ENCODE measurements around the gene GIN1.
"Not testable (repeated sequence)": the region's sequence is repeated elsewhere in the genome, so short reads cannot be mapped to it uniquely, and the experiment has no call there.

Gene GIN1

GRCh38 chr5:103073500-103073899 lies 46.4 kb downstream of the GIN1 start:
- H3K4me3 ChIP-seq (ENCODE audit: low read length); H3K9ac ChIP-seq (ENCODE audit: low read depth, low read length); H3K27me3 ChIP-seq (ENCODE audit: insufficient read depth, low read length); H3K27ac ChIP-seq (ENCODE audit: low read length); H3K4me1 ChIP-seq (ENCODE audit: insufficient read depth, low read length); H3K36me3 ChIP-seq (ENCODE audit: insufficient read depth, low read depth, low read length): not testable (repeated sequence)
- peaks cover 42% of the 10 kb centered on the region for H3K9me3 ChIP-seq (ENCODE audit: insufficient read depth, low read depth, low read length)

- Histone ChIP-seq H3K27ac (ENCODE audit: low read length) (no peak overlapping the region), H3K36me3 (ENCODE audit: insufficient read depth, low read depth, low read length) (no peaks in the 10 kb centered on the region), H3K9me3 (ENCODE audit: insufficient read depth, low read depth, low read length) (no peaks in the 10 kb centered on the region), H3K4me3 (ENCODE audit: low read length) (no peak overlapping the region), H3K9ac (ENCODE audit: low read depth, low read length) (no peak overlapping the region), H3K27me3 (ENCODE audit: insufficient read depth, low read length) (no peaks in the 10 kb centered on the region), H3K4me1 (ENCODE audit: insufficient read depth, low read length) (no peaks in the 10 kb centered on the region)
Measured at GRCh38 chr5:103066326-103066725, 53.6 kb downstream of the GIN1 start.

GRCh38 chr5:103060424-103060954 lies 59.4 kb downstream of the GIN1 start:
- no peaks in the 10 kb centered on the region for H3K27me3 ChIP-seq (ENCODE audit: insufficient read depth, low read length)
- H3K27ac ChIP-seq (ENCODE audit: low read length) = no peak overlapping the region

GRCh38 chr5:103059525-103059924 lies 60.4 kb downstream of the GIN1 start:
- no peaks in the 10 kb centered on the region for H3K27me3 ChIP-seq (ENCODE audit: insufficient read depth, low read length)
- no peak overlapping the region for H3K4me3 ChIP-seq (ENCODE audit: low read length)
- H3K4me1 ChIP-seq (ENCODE audit: insufficient read depth, low read length) = peaks cover 9% of the 10 kb centered on the region
- no peaks in the 10 kb centered on the region for H3K9me3 ChIP-seq (ENCODE audit: insufficient read depth, low read depth, low read length)
- no peak overlapping the region; the same call in 1 of the 2 replicates for H3K9ac ChIP-seq (ENCODE audit: low read depth, low read length)
- H3K27ac ChIP-seq (ENCODE audit: low read length) = no peak overlapping the region
- no peaks in the 10 kb centered on the region for H3K36me3 ChIP-seq (ENCODE audit: insufficient read depth, low read depth, low read length)

More at GRCh38 chr5:103060424-103060954, 59.4 kb downstream of the GIN1 start:
- Histone ChIP-seq H3K4me1 (ENCODE audit: insufficient read depth, low read length) (peaks cover 9% of the 10 kb centered on the region), H3K4me3 (ENCODE audit: low read length) (no peak overlapping the region), H3K9me3 (ENCODE audit: insufficient read depth, low read depth, low read length) (no peaks in the 10 kb centered on the region), H3K36me3 (ENCODE audit: insufficient read depth, low read depth, low read length) (no peaks in the 10 kb centered on the region), H3K9ac (ENCODE audit: low read depth, low read length) (no peak overlapping the region)

GRCh38 chr5:103057208-103058130 lies 62.5 kb downstream of the GIN1 start:
- Histone ChIP-seq H3K36me3 (ENCODE audit: insufficient read depth, low read depth, low read length) (no peaks in the 10 kb centered on the region), H3K9me3 (ENCODE audit: insufficient read depth, low read depth, low read length) (no peaks in the 10 kb centered on the region), H3K4me1 (ENCODE audit: insufficient read depth, low read length) (peaks cover 9% of the 10 kb centered on the region), H3K27ac (ENCODE audit: low read length) (no peak overlapping the region), H3K4me3 (ENCODE audit: low read length) (no peak overlapping the region), H3K9ac (ENCODE audit: low read depth, low read length) (no peak overlapping the region), H3K27me3 (ENCODE audit: insufficient read depth, low read length) (no peaks in the 10 kb centered on the region)

GRCh38 chr5:103046706-103047105 lies 73.2 kb downstream of the GIN1 start:
- not testable (repeated sequence) for H3K4me3 ChIP-seq (ENCODE audit: low read length); H3K9me3 ChIP-seq (ENCODE audit: insufficient read depth, low read depth, low read length); H3K9ac ChIP-seq (ENCODE audit: low read depth, low read length); H3K36me3 ChIP-seq (ENCODE audit: insufficient read depth, low read depth, low read length); H3K27ac ChIP-seq (ENCODE audit: low read length); H3K4me1 ChIP-seq (ENCODE audit: insufficient read depth, low read length); H3K27me3 ChIP-seq (ENCODE audit: insufficient read depth, low read length)

GRCh38 chr5:103041071-103041676 lies 78.8 kb downstream of the GIN1 start:
- Histone ChIP-seq H3K9me3 (ENCODE audit: insufficient read depth, low read depth, low read length) (no peaks in the 10 kb centered on the region), H3K27ac (ENCODE audit: low read length) (no peak overlapping the region), H3K9ac (ENCODE audit: low read depth, low read length) (no peak overlapping the region), H3K27me3 (ENCODE audit: insufficient read depth, low read length) (no peaks in the 10 kb centered on the region), H3K36me3 (ENCODE audit: insufficient read depth, low read depth, low read length) (no peaks in the 10 kb centered on the region), H3K4me3 (ENCODE audit: low read length) (no peak overlapping the region), H3K4me1 (ENCODE audit: insufficient read depth, low read length) (no peaks in the 10 kb centered on the region)

GRCh38 chr5:103037673-103038455 lies 82.1 kb downstream of the GIN1 start:
- no peak overlapping the region for H3K27ac ChIP-seq (ENCODE audit: low read length)
- H3K4me3 ChIP-seq (ENCODE audit: low read length) = no peak overlapping the region
- H3K4me1 ChIP-seq (ENCODE audit: insufficient read depth, low read length) = no peaks in the 10 kb centered on the region
- no peak overlapping the region for H3K9ac ChIP-seq (ENCODE audit: low read depth, low read length)
- peaks cover 11% of the 10 kb centered on the region; the same call in 1 of the 2 replicates for H3K9me3 ChIP-seq (ENCODE audit: insufficient read depth, low read depth, low read length)
- H3K27me3 ChIP-seq (ENCODE audit: insufficient read depth, low read length) = no peaks in the 10 kb centered on the region
- no peaks in the 10 kb centered on the region for H3K36me3 ChIP-seq (ENCODE audit: insufficient read depth, low read depth, low read length)

GRCh38 chr5:103036601-103037000 lies 83.3 kb downstream of the GIN1 start:
- 0 out of 2 replicates have a peak, but pooled peaks cover 5% of the 10 kb centered on the region for H3K36me3 ChIP-seq (ENCODE audit: insufficient read depth, low read depth, low read length)
- H3K4me3 ChIP-seq (ENCODE audit: low read length) = no peak overlapping the region
- no peak overlapping the region for H3K9ac ChIP-seq (ENCODE audit: low read depth, low read length)
- H3K27ac ChIP-seq (ENCODE audit: low read length) = no peak overlapping the region
- H3K27me3 ChIP-seq (ENCODE audit: insufficient read depth, low read length) = no peaks in the 10 kb centered on the region
- H3K4me1 ChIP-seq (ENCODE audit: insufficient read depth, low read length) = no peaks in the 10 kb centered on the region
- H3K9me3 ChIP-seq (ENCODE audit: insufficient read depth, low read depth, low read length) = peaks cover 11% of the 10 kb centered on the region; the same call in 1 of the 2 replicates
